Regular cardiac myocyte (primary cell): ENCODE data around the gene FMN1. TPM values are rescaled to one million over a fixed set of nuclear protein-coding genes. Genes with fewer than 3 reads are reported as not detected.

Source experiments
- total RNA-seq: library from RNA; depleted of rRNA; stranded (reverse); fragments of >200 nt; gene quantifications from 2 replicates; pipeline ENCODE4 v1.2.3, GENCODE V29; 2014

Gene FMN1, protein sequence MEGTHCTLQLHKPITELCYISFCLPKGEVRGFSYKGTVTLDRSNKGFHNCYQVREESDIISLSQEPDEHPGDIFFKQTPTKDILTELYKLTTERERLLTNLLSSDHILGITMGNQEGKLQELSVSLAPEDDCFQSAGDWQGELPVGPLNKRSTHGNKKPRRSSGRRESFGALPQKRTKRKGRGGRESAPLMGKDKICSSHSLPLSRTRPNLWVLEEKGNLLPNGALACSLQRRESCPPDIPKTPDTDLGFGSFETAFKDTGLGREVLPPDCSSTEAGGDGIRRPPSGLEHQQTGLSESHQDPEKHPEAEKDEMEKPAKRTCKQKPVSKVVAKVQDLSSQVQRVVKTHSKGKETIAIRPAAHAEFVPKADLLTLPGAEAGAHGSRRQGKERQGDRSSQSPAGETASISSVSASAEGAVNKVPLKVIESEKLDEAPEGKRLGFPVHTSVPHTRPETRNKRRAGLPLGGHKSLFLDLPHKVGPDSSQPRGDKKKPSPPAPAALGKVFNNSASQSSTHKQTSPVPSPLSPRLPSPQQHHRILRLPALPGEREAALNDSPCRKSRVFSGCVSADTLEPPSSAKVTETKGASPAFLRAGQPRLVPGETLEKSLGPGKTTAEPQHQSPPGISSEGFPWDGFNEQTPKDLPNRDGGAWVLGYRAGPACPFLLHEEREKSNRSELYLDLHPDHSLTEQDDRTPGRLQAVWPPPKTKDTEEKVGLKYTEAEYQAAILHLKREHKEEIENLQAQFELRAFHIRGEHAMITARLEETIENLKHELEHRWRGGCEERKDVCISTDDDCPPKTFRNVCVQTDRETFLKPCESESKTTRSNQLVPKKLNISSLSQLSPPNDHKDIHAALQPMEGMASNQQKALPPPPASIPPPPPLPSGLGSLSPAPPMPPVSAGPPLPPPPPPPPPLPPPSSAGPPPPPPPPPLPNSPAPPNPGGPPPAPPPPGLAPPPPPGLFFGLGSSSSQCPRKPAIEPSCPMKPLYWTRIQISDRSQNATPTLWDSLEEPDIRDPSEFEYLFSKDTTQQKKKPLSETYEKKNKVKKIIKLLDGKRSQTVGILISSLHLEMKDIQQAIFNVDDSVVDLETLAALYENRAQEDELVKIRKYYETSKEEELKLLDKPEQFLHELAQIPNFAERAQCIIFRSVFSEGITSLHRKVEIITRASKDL (N-terminal part only)
- total RNA-seq, result 0.58 and 0.85 TPM in 2 replicates

DNA sequence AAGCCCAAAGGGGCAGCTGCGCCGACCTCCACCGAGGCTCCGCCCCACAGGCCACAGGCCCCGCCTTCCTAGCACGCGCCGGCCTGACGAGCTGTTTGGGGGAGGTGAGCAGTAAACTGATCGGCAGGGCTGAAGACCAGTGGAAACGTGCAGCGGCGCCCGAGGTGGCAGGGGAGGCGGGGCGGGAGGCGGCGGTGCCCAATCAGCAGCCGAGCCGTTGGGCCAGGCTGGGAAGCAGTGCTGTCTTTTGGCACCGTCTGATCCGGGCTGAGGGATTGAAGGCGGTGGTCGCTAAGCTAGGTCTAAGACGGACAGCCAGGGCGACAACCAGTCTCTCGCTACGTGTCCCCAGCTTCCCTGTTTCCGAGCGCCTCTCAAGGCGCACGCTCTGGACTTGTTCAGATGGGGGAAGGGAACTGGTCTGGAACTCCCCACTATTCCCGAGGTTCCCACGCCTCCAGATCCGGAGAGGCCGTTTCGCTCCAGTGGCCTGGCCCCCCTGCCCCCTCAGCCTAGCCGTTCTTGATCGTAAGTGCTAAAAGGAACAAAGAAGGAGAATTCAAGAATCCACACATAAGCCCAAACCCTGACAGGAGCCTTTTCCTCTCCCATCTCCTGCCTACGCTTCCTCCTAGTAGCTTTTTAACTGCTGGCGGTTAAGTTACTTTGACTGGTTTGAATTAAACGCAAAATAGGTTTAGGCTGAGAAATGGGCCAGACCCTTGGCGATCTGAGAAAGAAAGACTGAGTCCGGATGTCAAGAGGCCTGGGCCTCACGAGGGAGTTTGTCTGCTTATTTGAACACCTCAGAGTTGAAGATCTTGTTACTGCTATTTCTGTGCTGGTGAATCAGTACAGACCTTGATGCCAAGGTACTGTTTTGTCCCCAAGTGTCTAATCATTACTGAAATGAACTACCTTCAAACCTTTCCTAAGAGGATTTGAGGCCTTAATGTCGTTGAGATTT is at the start of gene FMN1:
TSS of gene FMN1 (minus strand) at position 11 of the 967 bp plus-strand sequence. CDS start 39,800 bp downstream, outside the sequence.

DNA sequence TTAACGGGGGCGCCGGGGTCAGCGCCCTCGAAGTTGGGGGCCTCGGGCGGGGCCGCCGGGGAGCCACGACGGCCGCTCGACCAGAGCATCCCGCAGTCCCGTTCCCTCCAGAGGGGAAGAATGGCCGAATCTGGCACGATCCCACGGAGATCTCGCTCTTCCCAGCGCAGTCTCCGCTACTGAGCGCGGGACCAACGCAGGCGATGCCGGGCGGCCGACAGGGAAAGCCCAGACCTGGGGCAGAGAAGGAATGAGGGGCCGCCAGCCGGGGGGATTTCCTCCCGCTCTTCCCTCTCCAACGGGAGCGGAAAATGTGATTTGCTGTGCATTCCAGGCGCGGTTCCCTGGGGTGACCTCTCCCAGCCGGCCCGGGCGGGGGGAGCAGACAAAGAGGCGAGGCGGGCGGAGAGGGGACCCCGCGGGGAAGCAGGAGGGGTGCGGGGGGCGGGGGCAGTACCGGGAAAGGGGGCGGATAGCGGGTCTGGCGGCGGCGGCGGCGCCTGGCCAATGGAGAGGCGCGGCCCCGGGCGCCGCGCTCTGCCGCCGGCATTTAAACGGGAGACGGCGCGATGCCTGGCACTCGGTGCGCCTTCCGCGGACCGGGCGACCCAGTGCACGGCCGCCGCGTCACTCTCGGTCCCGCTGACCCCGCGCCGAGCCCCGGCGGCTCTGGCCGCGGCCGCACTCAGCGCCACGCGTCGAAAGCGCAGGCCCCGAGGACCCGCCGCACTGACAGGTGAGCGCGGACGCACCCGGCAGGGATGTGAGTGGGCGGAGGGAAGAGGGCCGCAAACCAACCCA is 476.9 kb downstream of the FMN1 start, which contains the start of gene GREM1:
TSS of gene GREM1 (plus strand) at position 579 of the 801 bp plus-strand sequence. CDS start 12,687 bp downstream, outside the sequence.

Other genes starting within 250 kb of the FMN1 start
- under 0.01 and 0.19 TPM in 2 replicates for gene RYR3, start 116.3 kb upstream of the FMN1 start, total RNA-seq